HepG2 (cell line): Measurements from ENCODE around the gene AGXT. TPM values are rescaled to one million over a fixed set of nuclear protein-coding genes. Genes with fewer than 3 reads are reported as not detected.
A peak's percentile ranks its signal among the peaks of the same experiment; 100 is the strongest.

Experiments used
- FOXK1 ChIP-seq: sonication (generic); formaldehyde crosslinking; IDR thresholded peaks from 2 replicates; pipeline ENCODE4 v1.4.0; 2020; ENCODE audit warnings: low read depth, missing genetic modification reagents, borderline replicate concordance
- GPN1 ChIP-seq: sonication (generic); formaldehyde crosslinking; IDR thresholded peaks from 2 replicates; pipeline ENCODE4 v1.5.1; 2020; ENCODE audit warnings: missing genetic modification reagents, borderline replicate concordance
- JUN ChIP-seq: sonication (generic); formaldehyde crosslinking; IDR thresholded peaks from 2 replicates; pipeline ENCODE4 v1.4.0; 2020; ENCODE audit warnings: mild to moderate bottlenecking, missing genetic modification reagents
- MAF1 ChIP-seq: sonication (generic); formaldehyde crosslinking; IDR thresholded peaks from 2 replicates; pipeline ENCODE4 v1.5.0; 2020; ENCODE audit warnings: missing genetic modification reagents, borderline replicate concordance
- MAFF ChIP-seq: IDR thresholded peaks from 2 replicates; pipeline ENCODE4 v1.6.1; 2011; ENCODE audit warnings: low read depth, low read length, improper control_type of control experiment
- MIER2 ChIP-seq: IDR thresholded peaks from 2 replicates; pipeline ENCODE4 v1.6.1; 2016; ENCODE audit warnings: missing biosample characterization, missing genetic modification reagents
- NR2F6 ChIP-seq, 2 experiments: IDR thresholded peaks; 2 replicates each; pipeline ENCODE4 v1.6.1; 2016; ENCODE audit warnings: antibody characterized with exemption in 1 of 2, mild to moderate bottlenecking in 1 of 2
- PCBP2 ChIP-seq: fragments of 200-400 bp; formaldehyde crosslinking; optimal IDR thresholded peaks from 2 replicates; pipeline ENCODE3; 2018; ENCODE audit warnings: low read length, low read depth; ENCODE audit not compliant: poor library complexity, severe bottlenecking
- PITX1 ChIP-seq: sonication (generic); formaldehyde crosslinking; IDR thresholded peaks from 2 replicates; pipeline ENCODE4 v1.5.1; 2020; ENCODE audit warnings: mild to moderate bottlenecking, missing genetic modification reagents
- RARA ChIP-seq: IDR thresholded peaks from 2 replicates; pipeline ENCODE4 v1.6.1; 2016; ENCODE audit warnings: missing genetic modification reagents, missing compliant biosample characterization
- SP1 ChIP-seq, 2 experiments: fragments of 450-650 bp in 1 of 2; sonication (generic) in 1 of 2; formaldehyde crosslinking in 1 of 2; IDR thresholded peaks; 2 replicates each; pipeline versions ENCODE4 v1.4.0 to v1.6.1; 2016 to 2020; ENCODE audit warnings: missing genetic modification reagents in 1 of 2
- TRIM22 ChIP-seq: fragments of 450-650 bp; IDR thresholded peaks from 2 replicates; pipeline ENCODE4 v1.6.1; 2017
- YY1 ChIP-seq: IDR thresholded peaks from 2 replicates; pipeline ENCODE4 v1.6.1; 2011; ENCODE audit warnings: low read length, low read depth, moderate library complexity, mild to moderate bottlenecking; ENCODE audit not compliant: insufficient read depth, insufficient replicate concordance
- ZNF329 ChIP-seq: sonication (generic); formaldehyde crosslinking; IDR thresholded peaks from 2 replicates; pipeline ENCODE4 v1.9.0; 2021; ENCODE audit warnings: low read depth, mild to moderate bottlenecking, missing genetic modification reagents
- ZNF367 ChIP-seq: sonication (generic); formaldehyde crosslinking; IDR thresholded peaks from 2 replicates; pipeline ENCODE4 v1.4.0; 2020; ENCODE audit warnings: missing genetic modification reagents, borderline replicate concordance
- ZNF780A ChIP-seq: sonication (generic); formaldehyde crosslinking; IDR thresholded peaks from 2 replicates; pipeline ENCODE4 v1.8.0; 2022; ENCODE audit warnings: mild to moderate bottlenecking, missing genetic modification reagents, moderate library complexity
- ZNF784 ChIP-seq: sonication (generic); formaldehyde crosslinking; IDR thresholded peaks from 2 replicates; pipeline ENCODE4 v1.5.1; 2020; ENCODE audit warnings: missing genetic modification reagents, mild to moderate bottlenecking, borderline replicate concordance
- polyA plus RNA-seq, 8 experiments: library from polyadenylated mRNA; depleted of rRNA in 3 of 8; stranded (reverse) in 7 of 8; unstranded in 1 of 8; fragments of >200 nt; fragmentation: Illumina TruSeq in 4 of 8; extraction: Trizol in 4 of 8; gene quantifications; 2 replicates each; pipeline versions ENCODE4 v1.2.1 to v1.2.3, GENCODE V29; 2011 to 2016; ENCODE audit warnings: low read depth in 4 of 8, missing spikeins in 1 of 8, mixed read lengths in 1 of 8; ENCODE audit not compliant: insufficient read depth in 1 of 8
- total RNA-seq, 5 experiments: library from RNA; depleted of rRNA; stranded (reverse); fragments of >200 nt; fragmentation: Illumina TruSeq; extraction: Trizol; gene quantifications; 2 replicates each; pipeline ENCODE4 v1.2.3, GENCODE V29; 2016; ENCODE audit warnings: low read depth in 1 of 5
- TF ChIP-seq, protein P1 (sequence below): sonication (generic); formaldehyde crosslinking; IDR thresholded peaks from one replicate; pipeline ENCODE4 v1.5.1; 2020; ENCODE audit warnings: mild to moderate bottlenecking, missing genetic modification reagents; ENCODE audit errors: not compliant biosample characterization

The AGXT gene
- total and polyA plus RNA-seq, 2 of the 13 experiments (the other 11 are each of a cell fraction or from before 2014, with no cell fraction given): 41.9 to 96.1 TPM

- TF ChIP-seq, protein P1, sequence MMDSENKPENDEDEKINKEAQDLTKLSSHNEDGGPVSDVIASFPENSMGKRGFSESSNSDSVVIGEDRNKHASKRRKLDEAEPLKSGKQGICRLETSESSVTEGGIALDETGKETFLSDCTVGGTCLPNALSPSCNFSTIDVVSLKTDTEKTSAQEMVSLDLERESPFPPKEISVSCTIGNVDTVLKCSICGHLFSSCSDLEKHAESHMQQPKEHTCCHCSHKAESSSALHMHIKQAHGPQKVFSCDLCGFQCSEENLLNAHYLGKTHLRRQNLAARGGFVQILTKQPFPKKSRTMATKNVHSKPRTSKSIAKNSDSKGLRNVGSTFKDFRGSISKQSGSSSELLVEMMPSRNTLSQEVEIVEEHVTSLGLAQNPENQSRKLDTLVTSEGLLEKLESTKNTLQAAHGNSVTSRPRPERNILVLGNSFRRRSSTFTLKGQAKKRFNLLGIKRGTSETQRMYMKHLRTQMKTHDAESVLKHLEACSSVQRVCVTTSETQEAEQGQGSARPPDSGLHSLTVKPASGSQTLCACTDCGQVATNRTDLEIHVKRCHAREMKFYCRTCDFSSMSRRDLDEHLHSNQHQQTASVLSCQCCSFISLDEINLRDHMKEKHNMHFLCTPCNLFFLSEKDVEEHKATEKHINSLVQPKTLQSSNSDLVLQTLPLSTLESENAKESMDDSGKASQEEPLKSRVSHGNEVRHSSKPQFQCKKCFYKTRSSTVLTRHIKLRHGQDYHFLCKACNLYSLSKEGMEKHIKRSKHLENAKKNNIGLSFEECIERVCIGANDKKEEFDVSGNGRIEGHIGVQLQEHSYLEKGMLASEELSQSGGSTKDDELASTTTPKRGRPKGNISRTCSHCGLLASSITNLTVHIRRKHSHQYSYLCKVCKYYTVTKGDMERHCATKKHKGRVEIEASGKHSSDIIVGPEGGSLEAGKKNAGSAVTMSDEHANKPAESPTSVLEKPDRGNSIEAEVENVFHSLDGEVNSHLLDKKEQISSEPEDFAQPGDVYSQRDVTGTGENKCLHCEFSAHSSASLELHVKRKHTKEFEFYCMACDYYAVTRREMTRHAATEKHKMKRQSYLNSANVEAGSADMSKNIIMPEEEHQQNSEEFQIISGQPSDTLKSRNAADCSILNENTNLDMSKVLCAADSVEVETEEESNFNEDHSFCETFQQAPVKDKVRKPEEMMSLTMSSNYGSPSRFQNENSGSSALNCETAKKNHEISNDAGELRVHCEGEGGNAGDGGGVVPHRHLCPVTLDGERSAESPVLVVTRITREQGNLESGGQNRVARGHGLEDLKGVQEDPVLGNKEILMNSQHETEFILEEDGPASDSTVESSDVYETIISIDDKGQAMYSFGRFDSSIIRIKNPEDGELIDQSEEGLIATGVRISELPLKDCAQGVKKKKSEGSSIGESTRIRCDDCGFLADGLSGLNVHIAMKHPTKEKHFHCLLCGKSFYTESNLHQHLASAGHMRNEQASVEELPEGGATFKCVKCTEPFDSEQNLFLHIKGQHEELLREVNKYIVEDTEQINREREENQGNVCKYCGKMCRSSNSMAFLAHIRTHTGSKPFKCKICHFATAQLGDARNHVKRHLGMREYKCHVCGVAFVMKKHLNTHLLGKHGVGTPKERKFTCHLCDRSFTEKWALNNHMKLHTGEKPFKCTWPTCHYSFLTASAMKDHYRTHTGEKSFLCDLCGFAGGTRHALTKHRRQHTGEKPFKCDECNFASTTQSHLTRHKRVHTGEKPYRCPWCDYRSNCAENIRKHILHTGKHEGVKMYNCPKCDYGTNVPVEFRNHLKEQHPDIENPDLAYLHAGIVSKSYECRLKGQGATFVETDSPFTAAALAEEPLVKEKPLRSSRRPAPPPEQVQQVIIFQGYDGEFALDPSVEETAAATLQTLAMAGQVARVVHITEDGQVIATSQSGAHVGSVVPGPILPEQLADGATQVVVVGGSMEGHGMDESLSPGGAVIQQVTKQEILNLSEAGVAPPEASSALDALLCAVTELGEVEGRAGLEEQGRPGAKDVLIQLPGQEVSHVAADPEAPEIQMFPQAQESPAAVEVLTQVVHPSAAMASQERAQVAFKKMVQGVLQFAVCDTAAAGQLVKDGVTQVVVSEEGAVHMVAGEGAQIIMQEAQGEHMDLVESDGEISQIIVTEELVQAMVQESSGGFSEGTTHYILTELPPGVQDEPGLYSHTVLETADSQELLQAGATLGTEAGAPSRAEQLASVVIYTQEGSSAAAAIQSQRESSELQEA: no peak
- TF ChIP-seq GPN1: no peak
- TF ChIP-seq ZNF329: no peak
- no peak for TF ChIP-seq ZNF780A
- no peak for TF ChIP-seq MIER2 (CRISPR knock-in tag)
- no peak for TF ChIP-seq FOXK1 (CRISPR knock-in tag)
- no peak for TF ChIP-seq PCBP2
- TF ChIP-seq ZNF784: no peak
- no peak for TF ChIP-seq MAF1 (CRISPR knock-in tag)
- TF ChIP-seq JUN (CRISPR knock-in tag): 0 out of 2 replicates have a peak, but pooled peaks have one; percentile 49
- no peak for TF ChIP-seq YY1
- no peak for TF ChIP-seq PITX1 (CRISPR knock-in tag)
- no peak for TF ChIP-seq TRIM22
- no peak for TF ChIP-seq MAFF
- peak; percentile 48; the same call in 1 of the 2 replicates for TF ChIP-seq NR2F6 (IDR thresholded peaks at IDR 0.05)
- peak; percentile 54 for TF ChIP-seq NR2F6 (CRISPR knock-in tag; IDR thresholded peaks at IDR 0.05)
- TF ChIP-seq SP1 (IDR thresholded peaks at IDR 0.05): no peak
- TF ChIP-seq SP1 (CRISPR knock-in tag; IDR thresholded peaks at IDR 0.05): no peak
- TF ChIP-seq ZNF367: no peak
- peak; percentile 22; the same call in 1 of the 2 replicates for TF ChIP-seq RARA (CRISPR knock-in tag)
These were observed 27.2 kb downstream of the AGXT start, which contains the start of gene MAB21L4 (continued) for GRCh38 chr2:240895656-240896388.
